HT-29 (cell line): ENCODE data around the gene FAM181A. TPM values are rescaled to one million over a fixed set of nuclear protein-coding genes. Genes with fewer than 3 reads are reported as not detected.

Experiments used
- DNase-seq: peaks from one replicate; pipeline ENCODE4 v3.0.0-alpha.2; 2015; ENCODE audit warnings: low spot score
- total RNA-seq: library from RNA; depleted of rRNA; stranded (reverse); fragments of >200 nt; shearing (Covaris generic); gene quantifications from 2 replicates; pipeline ENCODE4 v1.2.3, GENCODE V29; 2014

The FAM181A gene
- total RNA-seq, 1 experiment from 2014 or later = not detected

- DNase-seq = peak; percentile 2
These were observed 23.6 kb upstream of the FAM181A start for GRCh38 chr14:93903342-93904184.

DNA sequence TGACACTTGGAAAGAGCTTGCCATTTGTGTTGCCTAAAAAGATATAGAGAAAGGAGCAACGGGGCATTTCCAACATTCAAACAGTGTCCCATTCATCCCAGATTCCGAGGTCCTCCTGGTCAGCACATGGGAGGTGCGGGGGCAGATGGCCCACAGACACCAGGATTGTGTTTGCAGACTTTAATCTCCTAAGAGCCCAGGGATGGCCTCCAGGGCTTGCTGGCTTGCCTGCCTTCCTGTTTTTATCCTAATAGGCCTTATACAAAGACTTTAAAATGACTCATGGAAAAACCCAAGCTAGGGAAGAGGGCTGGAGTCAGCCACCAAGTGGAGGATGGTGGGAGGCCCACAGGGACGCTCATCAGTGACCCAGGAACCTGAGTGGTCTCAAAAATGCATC, 21.5 kb upstream of the FAM181A start:
- no peak for DNase-seq

DNA sequence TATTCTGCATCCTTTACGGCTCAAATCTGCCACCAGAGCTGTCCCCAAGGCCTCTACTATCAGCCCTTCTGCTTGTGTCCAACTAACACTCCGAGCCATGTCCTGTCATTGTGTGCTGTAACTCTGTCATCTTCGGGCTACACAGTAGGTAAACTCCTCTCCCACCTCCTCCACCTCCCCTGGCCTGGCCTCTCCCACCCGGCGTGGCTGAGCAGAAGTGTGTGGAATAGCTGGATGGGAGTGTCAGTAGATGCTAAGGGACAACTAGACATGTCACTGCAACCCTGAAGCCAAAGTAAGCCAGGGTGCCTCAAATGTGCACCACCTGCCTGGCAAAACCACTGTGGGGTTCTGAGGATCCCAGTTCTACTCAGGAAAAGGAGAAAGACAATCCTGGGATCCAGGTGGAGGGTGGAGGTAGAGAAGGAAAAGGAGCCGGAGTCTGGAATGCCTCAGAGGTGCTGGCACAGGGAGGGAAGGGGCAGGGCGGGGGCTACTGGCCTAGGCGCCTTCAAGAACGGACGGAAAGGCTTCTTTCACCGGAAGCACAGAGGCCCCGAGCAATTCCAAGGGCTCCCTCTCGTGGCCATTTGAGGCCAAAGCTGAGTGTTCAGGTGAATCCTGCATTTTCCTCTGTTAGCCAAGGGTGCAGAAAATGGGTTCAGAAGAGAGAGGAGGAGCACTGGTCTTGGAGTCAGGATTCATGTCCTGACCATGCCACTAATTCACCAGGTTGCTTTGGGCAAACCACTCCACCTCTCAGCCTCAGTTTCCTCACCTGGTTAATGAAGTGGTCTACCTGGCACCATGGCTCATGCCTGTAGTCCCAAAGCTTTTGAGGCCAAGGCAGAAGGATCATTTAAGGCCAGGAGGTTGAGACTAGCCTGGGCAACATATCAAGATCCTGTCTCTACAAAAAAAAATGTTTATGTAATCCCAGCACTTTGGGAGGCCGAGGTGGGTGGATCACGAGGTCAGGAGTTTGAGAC, 20.5 kb upstream of the FAM181A start:
- DNase-seq = peak; percentile 68

DNA sequence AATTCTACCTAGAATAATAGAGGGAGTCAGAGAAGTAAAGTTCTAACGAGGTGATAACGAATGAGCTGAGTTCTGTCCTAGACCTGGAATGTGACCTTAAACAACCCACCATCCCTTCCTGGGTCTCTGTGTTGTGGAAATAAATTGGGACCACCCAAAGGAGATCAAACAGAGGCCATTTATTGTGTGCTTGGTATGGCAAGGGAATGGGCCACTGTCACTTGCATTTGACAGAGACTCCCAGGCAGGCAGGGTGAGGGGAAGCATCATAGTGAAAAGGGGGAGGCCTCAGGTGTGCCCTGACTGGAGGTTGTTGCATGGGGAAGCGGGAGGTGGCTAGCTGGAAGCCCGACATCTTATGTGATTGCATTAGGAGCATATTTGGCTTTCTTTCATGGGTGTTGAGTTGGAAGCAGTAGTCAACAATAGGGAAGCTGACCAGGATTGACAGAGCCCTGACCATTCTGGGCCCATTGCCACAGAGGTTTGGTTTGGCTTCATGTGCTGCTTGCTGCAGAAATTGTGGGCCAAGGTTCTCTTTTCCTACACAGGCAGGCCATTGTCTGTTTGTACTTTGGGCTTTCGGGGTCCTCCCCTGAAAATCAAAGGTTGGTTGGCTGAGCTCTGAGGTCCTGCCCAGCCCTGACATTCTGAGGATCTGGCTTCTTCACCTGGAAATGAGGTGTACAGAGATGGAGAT, 17.6 kb upstream of the FAM181A start:
- DNase-seq = no peak

- no peak for DNase-seq
These were observed 15.0 kb upstream of the FAM181A start for GRCh38 chr14:93911975-93912615.

- no peak for DNase-seq
These were observed 14.4 kb upstream of the FAM181A start for GRCh38 chr14:93912782-93913181.

DNA sequence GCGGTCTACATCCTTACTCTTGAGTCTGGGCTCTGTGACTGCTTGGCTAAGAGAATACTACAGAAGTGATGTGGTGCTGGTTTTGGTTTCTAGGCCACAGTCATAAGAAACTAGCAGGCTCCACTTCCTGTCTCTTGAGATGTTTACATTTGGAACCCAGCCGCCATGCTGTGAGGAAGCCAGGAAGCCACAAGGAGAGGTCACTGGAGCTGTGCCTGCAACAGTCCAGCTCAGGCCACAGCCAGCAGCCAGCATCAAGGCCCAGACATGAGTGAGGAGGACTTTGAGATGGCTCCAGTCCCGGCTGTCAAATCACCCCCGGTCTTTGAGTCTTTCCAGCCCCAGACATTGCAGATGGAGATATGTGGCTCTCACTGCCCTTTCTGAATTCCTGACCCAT, 12.9 kb upstream of the FAM181A start:
- DNase-seq = no peak

DNA sequence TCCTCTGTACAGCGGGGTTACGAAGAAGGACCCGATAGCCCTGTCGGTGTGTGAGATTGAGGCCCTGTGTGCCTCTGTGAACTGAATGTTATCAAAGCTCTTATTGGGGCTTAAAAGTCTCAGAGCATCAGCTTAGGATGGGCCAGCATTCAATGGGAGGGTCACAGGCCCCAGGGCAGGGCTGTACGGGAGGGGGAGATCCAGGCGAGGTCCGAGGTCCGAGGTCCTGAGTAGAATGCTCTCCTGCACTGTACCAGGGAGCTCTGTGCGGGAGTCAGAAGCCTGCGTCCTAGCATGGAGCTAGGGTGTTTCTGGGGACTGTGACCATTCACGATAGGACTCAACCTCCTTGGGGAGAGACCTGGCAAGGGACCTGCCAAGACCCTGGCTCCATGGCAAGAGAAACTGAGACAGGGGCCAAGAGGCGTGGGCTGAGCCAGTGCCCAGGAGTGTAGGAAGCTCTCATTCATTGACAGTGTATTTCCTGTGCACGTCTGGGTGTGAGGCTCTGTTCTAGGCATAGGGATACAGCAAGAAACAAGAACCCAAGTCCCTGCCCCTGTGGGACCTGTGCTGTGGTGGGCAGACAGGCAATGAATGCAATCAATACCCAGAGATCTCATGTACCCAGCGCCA, 12.0 kb upstream of the FAM181A start:
- DNase-seq = no peak

- DNase-seq = no peak
These were observed 11.3 kb upstream of the FAM181A start for GRCh38 chr14:93915800-93916199.

GRCh38 chr14:93916498-93916897, 10.6 kb upstream of the FAM181A start:
- no peak for DNase-seq

DNA sequence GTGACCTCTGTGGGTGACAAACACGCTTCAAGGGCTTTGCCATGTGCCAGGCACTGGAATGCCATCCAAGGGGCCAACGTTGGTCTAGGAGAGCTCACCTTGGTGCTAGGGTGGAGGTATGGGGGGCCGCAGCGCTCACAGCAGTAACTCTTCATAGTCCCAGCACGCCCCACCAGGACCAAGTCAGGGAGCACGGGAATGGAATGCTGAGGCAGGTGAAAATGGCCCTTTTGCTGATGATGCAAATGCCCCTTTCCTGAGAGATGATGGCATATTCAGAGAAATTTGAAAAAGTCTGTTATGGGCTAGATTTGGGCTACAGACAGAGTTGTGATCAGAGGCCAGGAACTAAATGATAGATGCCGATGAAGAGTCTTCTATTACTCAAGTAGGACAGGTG, 10.0 kb upstream of the FAM181A start:
- DNase-seq = no peak

GRCh38 chr14:93921001-93921806, 5.9 kb upstream of the FAM181A start:
- DNase-seq = no peak

DNA sequence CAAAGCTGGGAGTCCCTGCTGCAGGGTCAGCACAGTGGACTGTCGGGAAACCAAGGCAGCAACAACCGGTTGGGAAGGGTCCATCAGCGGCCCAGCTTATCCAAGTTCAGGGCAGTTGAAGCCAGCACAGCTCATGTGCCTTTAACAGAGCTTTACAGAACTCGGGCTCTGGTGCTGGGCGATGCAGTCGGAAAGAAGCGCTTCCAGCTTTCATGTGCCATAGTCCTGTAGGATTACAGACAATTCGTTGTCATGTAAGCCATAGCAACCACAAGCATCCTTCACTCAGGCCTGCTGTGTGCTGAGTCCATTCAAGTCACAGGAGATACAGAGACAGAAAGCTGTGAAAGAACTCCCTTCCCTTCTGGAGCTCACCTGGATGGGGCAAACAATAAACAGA, 3.5 kb upstream of the FAM181A start:
- DNase-seq = no peak

GRCh38 chr14:93924592-93925355, 2.4 kb upstream of the FAM181A start:
- DNase-seq = no peak

- no peak for DNase-seq
These were observed 1.7 kb upstream of the FAM181A start for GRCh38 chr14:93925374-93925895.

- DNase-seq = no peak
These were observed 785 bp upstream of the FAM181A start for GRCh38 chr14:93926245-93926872.

DNA sequence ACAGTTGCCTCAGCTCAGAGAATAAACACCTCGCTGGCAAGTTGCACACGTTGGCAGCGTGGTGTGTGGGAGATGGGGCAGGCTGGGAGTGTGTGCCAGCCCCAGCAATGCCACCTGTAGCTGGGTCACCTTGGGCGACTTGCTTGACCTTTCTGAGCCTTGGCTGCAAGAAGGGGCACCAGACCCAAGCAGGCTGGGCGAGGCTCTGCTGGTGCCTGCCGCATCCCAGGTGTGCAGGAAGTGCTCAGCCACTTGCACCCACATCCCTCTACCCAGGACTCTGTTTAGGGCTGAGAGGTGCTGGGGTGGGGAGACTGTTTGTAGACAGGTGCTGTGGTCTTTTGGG, 629 bp downstream of the FAM181A start:
- DNase-seq = no peak

DNA sequence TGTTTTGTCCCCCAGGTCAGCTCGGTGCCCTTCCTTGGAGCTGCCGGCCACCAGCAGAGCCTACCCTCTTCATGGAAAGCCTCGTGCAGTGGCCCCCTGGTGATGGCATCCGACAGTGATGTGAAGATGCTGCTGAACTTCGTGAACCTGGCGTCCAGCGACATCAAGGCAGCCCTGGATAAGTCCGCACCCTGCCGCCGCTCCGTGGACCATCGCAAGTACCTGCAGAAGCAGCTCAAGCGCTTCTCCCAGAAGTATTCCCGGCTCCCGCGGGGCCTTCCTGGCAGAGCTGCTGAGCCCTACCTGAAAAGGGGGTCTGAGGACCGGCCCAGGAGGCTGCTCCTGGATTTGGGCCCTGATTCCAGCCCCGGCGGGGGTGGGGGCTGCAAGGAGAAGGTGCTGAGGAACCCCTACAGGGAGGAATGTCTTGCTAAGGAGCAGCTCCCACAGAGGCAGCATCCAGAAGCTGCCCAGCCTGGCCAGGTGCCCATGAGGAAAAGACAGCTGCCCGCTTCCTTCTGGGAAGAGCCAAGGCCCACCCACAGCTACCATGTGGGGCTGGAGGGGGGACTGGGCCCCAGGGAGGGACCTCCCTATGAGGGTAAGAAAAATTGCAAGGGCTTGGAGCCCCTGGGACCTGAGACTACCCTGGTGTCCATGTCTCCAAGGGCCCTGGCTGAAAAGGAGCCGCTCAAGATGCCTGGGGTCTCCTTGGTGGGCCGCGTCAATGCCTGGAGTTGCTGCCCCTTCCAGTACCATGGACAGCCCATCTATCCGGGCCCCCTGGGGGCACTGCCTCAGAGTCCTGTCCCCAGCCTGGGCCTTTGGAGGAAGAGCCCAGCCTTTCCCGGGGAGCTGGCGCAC, 1.3 kb downstream of the FAM181A start:
- DNase-seq = no peak
